Measurements from ENCODE around the gene OR2H1. TPM values are rescaled to one million over a fixed set of nuclear protein-coding genes. Genes with fewer than 3 reads are reported as not detected.

The OR2H1 gene
- total RNA-seq, 1 donor: not detected

DNA sequence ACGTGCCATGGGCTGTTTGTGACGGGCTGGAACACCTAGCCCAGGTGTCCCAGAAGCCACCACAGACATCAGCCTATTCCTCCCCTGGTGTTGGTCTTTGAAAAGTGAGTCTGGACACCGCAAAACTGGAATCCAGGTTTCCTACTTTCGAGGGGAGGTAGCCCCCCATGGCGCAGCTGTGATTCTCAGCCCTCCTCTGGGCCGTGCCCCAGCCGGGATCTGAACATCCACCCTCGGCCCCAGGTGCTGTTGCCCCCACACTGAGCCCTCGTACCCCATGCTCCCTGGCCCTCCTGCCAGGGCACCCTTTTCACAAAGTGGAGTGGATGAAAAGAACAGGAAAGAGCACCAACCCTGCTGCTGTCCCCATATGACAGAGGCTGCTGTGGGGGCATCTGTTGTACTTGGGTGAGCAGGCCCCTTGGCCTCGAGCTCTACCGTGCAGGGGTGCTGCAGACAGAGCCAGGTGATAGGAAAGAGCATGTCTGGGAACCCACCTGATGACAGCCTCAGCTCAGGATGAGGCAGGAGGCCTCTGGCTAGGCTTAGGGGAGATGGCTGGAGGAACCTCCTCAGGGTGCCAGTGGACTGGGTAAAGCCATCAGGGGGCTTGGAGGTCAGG is 49.6 kb downstream of the OR2H1 start:
- TF ChIP-seq, protein P1, sequence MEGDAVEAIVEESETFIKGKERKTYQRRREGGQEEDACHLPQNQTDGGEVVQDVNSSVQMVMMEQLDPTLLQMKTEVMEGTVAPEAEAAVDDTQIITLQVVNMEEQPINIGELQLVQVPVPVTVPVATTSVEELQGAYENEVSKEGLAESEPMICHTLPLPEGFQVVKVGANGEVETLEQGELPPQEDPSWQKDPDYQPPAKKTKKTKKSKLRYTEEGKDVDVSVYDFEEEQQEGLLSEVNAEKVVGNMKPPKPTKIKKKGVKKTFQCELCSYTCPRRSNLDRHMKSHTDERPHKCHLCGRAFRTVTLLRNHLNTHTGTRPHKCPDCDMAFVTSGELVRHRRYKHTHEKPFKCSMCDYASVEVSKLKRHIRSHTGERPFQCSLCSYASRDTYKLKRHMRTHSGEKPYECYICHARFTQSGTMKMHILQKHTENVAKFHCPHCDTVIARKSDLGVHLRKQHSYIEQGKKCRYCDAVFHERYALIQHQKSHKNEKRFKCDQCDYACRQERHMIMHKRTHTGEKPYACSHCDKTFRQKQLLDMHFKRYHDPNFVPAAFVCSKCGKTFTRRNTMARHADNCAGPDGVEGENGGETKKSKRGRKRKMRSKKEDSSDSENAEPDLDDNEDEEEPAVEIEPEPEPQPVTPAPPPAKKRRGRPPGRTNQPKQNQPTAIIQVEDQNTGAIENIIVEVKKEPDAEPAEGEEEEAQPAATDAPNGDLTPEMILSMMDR (IDR thresholded peaks at IDR 0.05; ENCODE audit: insufficient read depth, low read depth, low read length): no peak
- no peak overlapping the region for H3K4me3 ChIP-seq (ENCODE audit: low read depth, low read length)
- no peak for DNase-seq (ENCODE audit: low read depth)

DNA sequence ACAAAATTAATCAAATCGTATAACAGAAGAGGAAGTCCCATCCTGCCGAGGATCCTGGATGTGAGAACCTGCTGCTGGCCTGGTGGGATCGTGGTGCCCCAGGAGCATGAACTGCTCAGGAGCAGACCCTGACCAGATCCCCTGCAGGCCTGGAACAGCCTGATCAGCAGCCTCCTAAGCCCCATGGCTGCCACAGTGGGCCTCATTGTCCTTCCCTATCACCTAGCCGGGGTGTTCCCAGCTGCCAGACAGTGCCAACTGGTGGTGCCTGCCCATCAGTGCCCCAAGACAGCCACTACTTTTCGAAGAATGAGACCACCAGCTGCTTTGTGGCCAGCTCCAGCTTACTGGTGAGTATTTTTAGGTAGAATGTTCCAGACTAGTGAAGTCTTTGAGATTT is 50.4 kb downstream of the OR2H1 start:
- TF ChIP-seq, protein P1 (IDR thresholded peaks at IDR 0.05; ENCODE audit: insufficient read depth, low read depth, low read length): no peak
- no peak for DNase-seq (ENCODE audit: low read depth)

DNA sequence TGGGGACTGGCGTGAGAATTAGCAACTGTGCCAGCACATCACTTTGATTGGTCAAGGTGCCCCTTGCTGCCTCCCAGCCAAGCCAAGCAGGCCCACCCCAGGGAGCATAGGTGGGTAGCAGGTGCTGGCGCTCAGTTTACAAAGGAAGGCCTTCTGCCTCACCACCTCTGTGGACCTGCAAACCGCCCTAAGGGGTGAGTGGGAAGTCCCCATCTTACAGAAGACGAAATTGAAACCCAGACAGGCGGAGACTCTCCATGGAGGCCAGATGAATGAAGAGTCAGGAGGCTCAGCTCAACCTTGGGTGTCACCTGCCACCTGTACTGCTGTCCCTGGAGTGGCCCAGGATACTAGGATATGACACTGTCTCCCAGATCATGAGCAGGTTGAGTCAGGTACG is 52.3 kb downstream of the OR2H1 start:
- TF ChIP-seq, protein P1 (IDR thresholded peaks at IDR 0.05; ENCODE audit: insufficient read depth, low read depth, low read length): no peak
- H3K4me3 ChIP-seq (ENCODE audit: low read depth, low read length): no peak overlapping the region
- no peak for DNase-seq (ENCODE audit: low read depth)

More for the DNA sequence above, 50.4 kb downstream of the OR2H1 start:
- H3K4me3 ChIP-seq (ENCODE audit: low read depth, low read length): no peak overlapping the region

DNA sequence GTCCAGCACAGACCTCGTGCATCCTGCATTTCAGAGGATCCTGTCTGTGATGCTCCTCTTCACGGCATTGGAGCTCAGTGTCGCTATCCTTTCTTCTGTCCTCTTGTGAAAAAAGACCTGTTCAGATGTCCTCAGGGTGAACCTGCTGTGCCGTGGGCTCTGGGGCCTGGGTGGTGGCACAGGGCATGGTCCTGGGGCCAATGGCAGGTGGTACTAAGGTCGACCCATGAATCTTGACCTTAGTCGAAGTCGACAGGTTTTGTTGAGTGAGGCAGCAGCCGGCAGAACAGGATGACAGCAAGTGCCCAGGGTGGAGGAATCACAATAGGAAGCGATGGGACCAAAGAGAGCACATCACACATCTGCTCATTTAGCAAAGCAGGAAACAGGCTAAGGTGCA is 52.8 kb downstream of the OR2H1 start:
- TF ChIP-seq, protein P1 (IDR thresholded peaks at IDR 0.05; ENCODE audit: insufficient read depth, low read depth, low read length): no peak
- no peak overlapping the region for H3K4me3 ChIP-seq (ENCODE audit: low read depth, low read length)
- DNase-seq (ENCODE audit: low read depth): no peak

DNA sequence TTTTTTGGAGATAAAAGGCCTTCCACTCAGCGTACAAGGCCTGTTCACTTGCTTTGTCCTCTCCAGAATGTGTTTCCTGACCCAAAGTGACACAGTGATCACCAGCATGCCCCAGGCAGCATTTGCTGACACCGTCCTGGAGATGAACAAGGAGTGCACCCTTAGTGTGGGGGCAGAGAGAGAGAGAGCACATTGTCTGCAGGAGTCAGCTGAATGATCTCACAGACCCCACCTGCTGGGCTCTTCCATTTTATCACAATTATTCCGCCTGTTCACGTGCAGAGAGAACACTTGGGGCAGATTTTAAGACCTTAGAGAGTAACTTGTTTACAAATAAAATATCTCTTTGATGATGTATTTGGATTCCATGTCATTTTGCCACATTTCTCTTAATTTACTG is 53.2 kb downstream of the OR2H1 start:
- TF ChIP-seq, protein P1 (IDR thresholded peaks at IDR 0.05; ENCODE audit: insufficient read depth, low read depth, low read length): no peak
- no peak for DNase-seq (ENCODE audit: low read depth)
- no peak overlapping the region for H3K4me3 ChIP-seq (ENCODE audit: low read depth, low read length)

DNA sequence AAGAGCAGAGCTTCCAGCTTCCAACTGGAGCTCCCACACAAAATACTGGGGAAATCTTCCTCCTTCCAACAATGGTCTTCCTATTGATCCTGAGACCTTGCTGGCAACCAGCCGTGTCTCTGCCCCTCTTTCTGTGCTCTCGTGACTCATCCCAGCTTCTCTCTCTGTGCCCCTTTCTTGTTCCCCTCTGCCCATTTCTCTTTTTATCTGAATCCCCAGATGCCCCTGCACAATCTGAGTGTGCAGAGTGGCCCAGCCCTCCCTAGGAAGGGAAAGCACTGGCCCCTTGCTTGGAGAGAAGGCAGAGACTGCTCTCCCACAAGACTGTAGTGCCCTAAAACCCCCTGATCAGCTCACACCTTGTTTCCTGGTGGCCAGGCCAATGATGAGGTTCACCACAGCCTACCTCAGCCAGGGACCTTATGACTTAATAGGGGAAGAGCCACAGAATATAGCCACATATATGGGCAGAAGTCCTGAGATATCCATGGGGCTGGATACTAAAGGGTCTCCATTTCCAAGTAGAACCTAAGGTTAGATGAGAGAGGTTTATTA is 53.9 kb downstream of the OR2H1 start:
- H3K4me3 ChIP-seq (ENCODE audit: low read depth, low read length): no peak overlapping the region
- TF ChIP-seq, protein P1 (IDR thresholded peaks at IDR 0.05; ENCODE audit: insufficient read depth, low read depth, low read length): no peak
- DNase-seq (ENCODE audit: low read depth): no peak

Other genes starting within 250 kb of the OR2H1 start
- not detected in 2 replicates for gene OR14J1, start 155.5 kb upstream of the OR2H1 start, total RNA-seq
- gene OR5V1, start 88.3 kb upstream of the OR2H1 start, total RNA-seq: not detected in 2 replicates
- gene OR12D3, start 81.9 kb upstream of the OR2H1 start, total RNA-seq: not detected in 2 replicates
- gene OR12D2, start 61.5 kb upstream of the OR2H1 start, total RNA-seq: not detected in 2 replicates
- gene OR12D1, start 42.2 kb upstream of the OR2H1 start, total RNA-seq: not detected in 2 replicates
- not detected in 2 replicates for gene OR10C1, start 17.8 kb upstream of the OR2H1 start, total RNA-seq
- gene OR11A1, start 84 bp upstream of the OR2H1 start, total RNA-seq: not detected in 2 replicates
- gene MAS1L, start 30.8 kb downstream of the OR2H1 start, total RNA-seq: not detected in 2 replicates
- gene UBD, start 102.6 kb downstream of the OR2H1 start, total RNA-seq: not detected in 2 replicates
- gene OR2H2, start 128.0 kb downstream of the OR2H1 start, total RNA-seq: not detected in 2 replicates
- gene GABBR1, start 176.0 kb downstream of the OR2H1 start, total RNA-seq: 12.5 and 13.9 TPM in 2 replicates
- not detected in 2 replicates for gene MOG, start 199.9 kb downstream of the OR2H1 start, total RNA-seq
- gene ZFP57, start 224.0 kb downstream of the OR2H1 start, total RNA-seq: 0.32 TPM in 1 of 2 replicates, not detected in the other

All from fibroblast of villous mesenchyme (primary cell).